ENCODE measurements around the gene LRCH3.

LRCH3 gene

GRCh38 chr3:197829397-197830045 is 38.5 kb downstream of the LRCH3 start:
- in situ Hi-C loops (cut with MboI; ENCODE audit: low sequenced_read_pairs, unreplicated experiment): no loop called here
- no peak for TF ChIP-seq CTCF (IDR thresholded peaks at IDR 0.05; ENCODE audit: borderline replicate concordance, control extremely low read depth, extremely low read depth, insufficient read depth, missing control alignments)
- no peak for DNase-seq (ENCODE audit: low spot score)

GRCh38 chr3:197830308-197830966 is 39.4 kb downstream of the LRCH3 start:
- no peak for DNase-seq (ENCODE audit: low spot score)
- no peak for TF ChIP-seq CTCF (IDR thresholded peaks at IDR 0.05; ENCODE audit: borderline replicate concordance, control extremely low read depth, extremely low read depth, insufficient read depth, missing control alignments)
- in situ Hi-C loops (cut with MboI; ENCODE audit: low sequenced_read_pairs, unreplicated experiment): no loop called here

GRCh38 chr3:197830967-197831313 is 39.9 kb downstream of the LRCH3 start:
- TF ChIP-seq CTCF (IDR thresholded peaks at IDR 0.05; ENCODE audit: borderline replicate concordance, control extremely low read depth, extremely low read depth, insufficient read depth, missing control alignments): no peak
- no peak for DNase-seq (ENCODE audit: low spot score)
- in situ Hi-C loops (cut with MboI; ENCODE audit: low sequenced_read_pairs, unreplicated experiment): no loop called here

- peak; percentile 55 for DNase-seq (ENCODE audit: low spot score)
- in situ Hi-C loops (cut with MboI; ENCODE audit: low sequenced_read_pairs, unreplicated experiment): no loop called here
- no peak for TF ChIP-seq CTCF (IDR thresholded peaks at IDR 0.05; ENCODE audit: borderline replicate concordance, control extremely low read depth, extremely low read depth, insufficient read depth, missing control alignments)
Measured at GRCh38 chr3:197833930-197834715, 43.1 kb downstream of the LRCH3 start.

GRCh38 chr3:197835509-197835908 is 44.5 kb downstream of the LRCH3 start:
- in situ Hi-C loops (cut with MboI; ENCODE audit: low sequenced_read_pairs, unreplicated experiment): no loop called here
- no peak for TF ChIP-seq CTCF (IDR thresholded peaks at IDR 0.05; ENCODE audit: borderline replicate concordance, control extremely low read depth, extremely low read depth, insufficient read depth, missing control alignments)
- peak; percentile 53 for DNase-seq (ENCODE audit: low spot score)

GRCh38 chr3:197836244-197836643 is 45.2 kb downstream of the LRCH3 start:
- in situ Hi-C loops (cut with MboI; ENCODE audit: low sequenced_read_pairs, unreplicated experiment): no loop called here
- DNase-seq (ENCODE audit: low spot score): no peak
- no peak for TF ChIP-seq CTCF (IDR thresholded peaks at IDR 0.05; ENCODE audit: borderline replicate concordance, control extremely low read depth, extremely low read depth, insufficient read depth, missing control alignments)

All from GM13976 (cell line).